Mucosa of rectum (tissue), 2 donors: Measurements from ENCODE around the gene TEC.

Experiments used
- H3K27ac ChIP-seq, 2 donors: one replicate each; pipeline ENCODE4 v1.7.0; 2013; ENCODE audit warnings: inconsistent platforms in 2 of 2, low read depth in 2 of 2, low read length in 2 of 2
- H3K27me3 ChIP-seq, 2 donors: one replicate each; pipeline ENCODE4 v1.7.0; 2013; ENCODE audit warnings: low read length in 2 of 2; ENCODE audit not compliant: control insufficient read depth in 2 of 2, insufficient read depth in 2 of 2
- H3K36me3 ChIP-seq, 2 donors: one replicate each; pipeline ENCODE4 v1.7.0; 2013; ENCODE audit warnings: low read length in 2 of 2; ENCODE audit not compliant: control insufficient read depth in 2 of 2, insufficient read depth in 2 of 2
- H3K4me1 ChIP-seq, 2 donors: one replicate each; pipeline ENCODE4 v1.7.0; 2013; ENCODE audit warnings: low read length in 2 of 2, mild to moderate bottlenecking in 1 of 2; ENCODE audit not compliant: control insufficient read depth in 2 of 2, insufficient read depth in 2 of 2
- H3K4me3 ChIP-seq, 2 donors: one replicate each; pipeline ENCODE4 v1.7.0; 2013; ENCODE audit warnings: low read length in 2 of 2
- H3K9ac ChIP-seq, 2 donors: one replicate each; pipeline ENCODE4 v1.7.0; 2013; ENCODE audit warnings: low read length in 2 of 2, low read depth in 1 of 2, mild to moderate bottlenecking in 1 of 2
- H3K9me3 ChIP-seq, 2 donors: one replicate each; pipeline ENCODE4 v1.7.0; 2013; ENCODE audit warnings: low read length in 2 of 2; ENCODE audit not compliant: control insufficient read depth in 2 of 2
- donor health status: healthy.
- donor health status: Normal muscosa, but diverticular disease.

Gene TEC

GRCh38 chr4:48103483-48104139, 166.0 kb downstream of the TEC start:
- Histone ChIP-seq H3K4me3 (no peak overlapping the region), H3K9me3 (no peaks in the 10 kb centered on the region), H3K36me3 (no peaks in the 10 kb centered on the region), H3K9ac (no peak overlapping the region), H3K27ac (no peak overlapping the region), H3K27me3 (no peaks in the 10 kb centered on the region), H3K4me1 (no peaks in the 10 kb centered on the region)

- H3K4me1 ChIP-seq = no peaks in the 10 kb centered on the region
- no peak overlapping the region for H3K9ac ChIP-seq
- no peaks in the 10 kb centered on the region for H3K9me3 ChIP-seq
- H3K27me3 ChIP-seq = no peaks in the 10 kb centered on the region
- no peaks in the 10 kb centered on the region for H3K36me3 ChIP-seq
- no peak overlapping the region for H3K27ac ChIP-seq
- no peak overlapping the region for H3K4me3 ChIP-seq
Measured at GRCh38 chr4:48102303-48102702, 167.3 kb downstream of the TEC start.

- Histone ChIP-seq H3K36me3 (no peaks in the 10 kb centered on the region), H3K4me1 (no peaks in the 10 kb centered on the region), H3K9ac (no peak overlapping the region), H3K4me3 (no peak overlapping the region), H3K27me3 (no peaks in the 10 kb centered on the region), H3K9me3 (no peaks in the 10 kb centered on the region), H3K27ac (no peak overlapping the region)
Measured at GRCh38 chr4:48100256-48100655, 169.4 kb downstream of the TEC start.

GRCh38 chr4:48095441-48095840, 174.2 kb downstream of the TEC start:
- Histone ChIP-seq H3K36me3 (no peaks in the 10 kb centered on the region), H3K27me3 (no peaks in the 10 kb centered on the region), H3K4me1 (peaks cover 3 to 4% of the 10 kb centered on the region in 2 donors), H3K9me3 (no peaks in the 10 kb centered on the region), H3K4me3 (no peak overlapping the region), H3K27ac (no peak overlapping the region), H3K9ac (no peak overlapping the region)

- H3K27me3 ChIP-seq = no peaks in the 10 kb centered on the region
- no peak overlapping the region for H3K9ac ChIP-seq
- H3K9me3 ChIP-seq = no peaks in the 10 kb centered on the region
- peaks cover 3 to 4% of the 10 kb centered on the region in 2 donors for H3K4me1 ChIP-seq
- H3K27ac ChIP-seq = no peak overlapping the region
- no peaks in the 10 kb centered on the region for H3K36me3 ChIP-seq
- H3K4me3 ChIP-seq = no peak overlapping the region
Measured at GRCh38 chr4:48093991-48094416, 175.6 kb downstream of the TEC start.

GRCh38 chr4:48090621-48091020, 179.0 kb downstream of the TEC start:
- Histone ChIP-seq H3K9ac (no peak overlapping the region), H3K36me3 (no peaks in the 10 kb centered on the region), H3K27ac (no peak overlapping the region), H3K4me1 (peaks cover 3 to 4% of the 10 kb centered on the region in 2 donors), H3K27me3 (no peaks in the 10 kb centered on the region), H3K4me3 (no peak overlapping the region), H3K9me3 (no peaks in the 10 kb centered on the region)

GRCh38 chr4:48085821-48086589, 183.6 kb downstream of the TEC start:
- Histone ChIP-seq H3K27ac (no peak overlapping the region), H3K4me1 (no peaks in the 10 kb centered on the region), H3K27me3 (no peaks in the 10 kb centered on the region), H3K36me3 (no peaks in the 10 kb centered on the region), H3K9me3 (no peaks in the 10 kb centered on the region), H3K4me3 (no peak overlapping the region), H3K9ac (no peak overlapping the region)
